NCI-H1105 (cell line): ENCODE results near the gene KLHDC1.

Experiments used
- DNase-seq: peaks from one replicate; lab custom pipeline; 2025; lab: John Stamatoyannopoulos, UW

The KLHDC1 gene

DNA sequence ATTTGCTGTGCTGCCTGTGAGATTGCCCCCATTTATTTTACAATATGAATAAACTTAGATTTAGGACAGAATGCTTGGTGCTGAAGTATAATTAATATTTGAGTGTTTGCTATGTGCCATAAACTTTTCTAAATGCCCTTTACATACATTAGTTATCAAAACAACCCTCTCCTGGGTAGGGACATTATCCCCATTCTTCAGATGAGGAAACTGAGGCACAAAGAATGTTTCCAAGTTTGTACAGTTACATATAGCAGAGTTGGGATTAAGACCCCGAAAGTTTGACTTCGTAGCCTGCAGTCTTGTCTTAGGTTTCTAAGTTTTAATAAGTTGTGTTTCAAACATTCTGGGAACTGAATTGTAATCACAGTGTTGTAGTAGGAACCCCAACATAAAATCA, 93.4 kb downstream of the KLHDC1 start:
- DNase-seq: no peak

DNA sequence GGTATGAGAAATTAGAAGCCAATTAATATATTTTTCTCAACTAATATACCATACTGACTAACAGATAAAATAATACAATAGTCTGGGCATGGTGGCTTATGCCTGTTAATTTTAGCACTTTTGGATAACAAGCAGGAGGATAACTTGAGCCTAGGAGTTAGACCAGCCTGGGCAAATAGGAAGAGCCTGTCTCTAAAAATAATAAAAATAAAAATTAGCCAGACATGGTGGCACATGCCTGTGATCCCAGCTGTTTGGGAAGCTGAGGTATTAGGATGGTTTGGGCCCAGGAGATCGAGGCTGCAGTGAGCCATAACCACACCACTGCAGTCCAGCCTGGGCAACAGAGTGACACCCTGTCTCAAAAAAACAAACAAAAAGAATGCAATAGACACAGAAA, 99.7 kb downstream of the KLHDC1 start:
- DNase-seq: no peak

- no peak for DNase-seq
These were observed 103.1 kb downstream of the KLHDC1 start for GRCh38 chr14:49796025-49796424.
